ENCODE measurements around the gene LRRC52. TPM values are rescaled to one million over a fixed set of nuclear protein-coding genes. Genes with fewer than 3 reads are reported as not detected.

Gene LRRC52
- total and polyA plus RNA-seq, 3 donors from 2014 or later, result 3.8 to 29.4 (median 3.8) TPM

GRCh38 chr1:165564561-165564960 lies 20.8 kb downstream of the LRRC52 start:
- TF ChIP-seq POLR2A (IDR thresholded peaks at IDR 0.05) (no peak), CTCF (IDR thresholded peaks at IDR 0.05) (no peak)
- peaks cover 6% of the 10 kb centered on the region for H3K4me1 ChIP-seq
- no peak overlapping the region for H3K27ac ChIP-seq
- no peak for DNase-seq
- no peaks in the 10 kb centered on the region for H3K27me3 ChIP-seq
- H3K36me3 ChIP-seq (ENCODE audit: low read depth, missing control alignments), result no peaks in the 10 kb centered on the region
- H3K4me3 ChIP-seq, result no peak overlapping the region
- no peaks in the 10 kb centered on the region for H3K9me3 ChIP-seq
- intact Hi-C loops (cut with DNase I; ENCODE audit: low total_unique reads), result no loop called here
- 72 to 73% methylated on average over 4 of the region's 4 CpGs for WGBS, 2 donors

GRCh38 chr1:165565751-165566490 lies 22.1 kb downstream of the LRRC52 start:
- no peak overlapping the region for H3K27ac ChIP-seq
- peaks cover under 1% of the 10 kb centered on the region for H3K4me1 ChIP-seq
- no peaks in the 10 kb centered on the region for H3K36me3 ChIP-seq (ENCODE audit: low read depth, missing control alignments)
- no peak for DNase-seq
- intact Hi-C loops (cut with DNase I; ENCODE audit: low total_unique reads), result no loop called here
- WGBS, 2 donors, result 88 to 95% methylated on average over 4 of the region's 4 CpGs
- TF ChIP-seq POLR2A (IDR thresholded peaks at IDR 0.05), result no peak
- TF ChIP-seq CTCF (IDR thresholded peaks at IDR 0.05), result no peak
- H3K9me3 ChIP-seq, result no peaks in the 10 kb centered on the region
- no peaks in the 10 kb centered on the region for H3K27me3 ChIP-seq
- H3K4me3 ChIP-seq, result no peak overlapping the region

GRCh38 chr1:165570078-165570477 lies 26.3 kb downstream of the LRRC52 start:
- WGBS, 2 donors, result 48 to 72% methylated on average over 3 of the region's 3 CpGs
- DNase-seq, result no peak
- Histone ChIP-seq H3K27me3 (no peaks in the 10 kb centered on the region), H3K4me1 (no peaks in the 10 kb centered on the region), H3K4me3 (no peak overlapping the region), H3K27ac (no peak overlapping the region), H3K9me3 (no peaks in the 10 kb centered on the region), H3K36me3 (ENCODE audit: low read depth, missing control alignments) (no peaks in the 10 kb centered on the region)
- intact Hi-C loops (cut with DNase I; ENCODE audit: low total_unique reads), result no loop called here
- no peak for TF ChIP-seq CTCF (IDR thresholded peaks at IDR 0.05)
- TF ChIP-seq POLR2A (IDR thresholded peaks at IDR 0.05), result no peak

DNA sequence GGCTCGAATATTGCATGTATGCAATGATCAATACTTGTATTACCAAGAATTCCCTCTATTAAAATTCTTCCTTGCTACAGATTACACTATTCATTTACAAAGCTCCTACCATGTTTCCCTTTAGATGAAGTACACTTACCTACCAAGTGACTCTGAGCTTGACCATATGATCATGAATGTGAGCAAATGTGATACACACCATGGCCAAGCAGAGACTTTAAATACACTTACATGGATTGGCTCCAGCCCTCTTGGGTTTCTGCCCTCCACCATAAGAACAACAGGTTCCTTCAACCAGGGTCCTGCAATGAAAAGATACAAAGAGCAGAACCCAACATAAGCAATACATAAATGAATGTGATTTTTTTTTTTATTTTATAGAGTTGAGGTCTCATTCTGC lies 30.0 kb downstream of the LRRC52 start:
- Histone ChIP-seq H3K27me3 (no peaks in the 10 kb centered on the region), H3K36me3 (ENCODE audit: low read depth, missing control alignments) (no peaks in the 10 kb centered on the region), H3K4me3 (no peak overlapping the region), H3K9me3 (no peaks in the 10 kb centered on the region), H3K27ac (no peak overlapping the region), H3K4me1 (no peaks in the 10 kb centered on the region)
- WGBS, 2 donors, result 95 to 98% methylated on average over 1 of the region's 1 CpG
- DNase-seq, result no peak
- intact Hi-C loops (cut with DNase I; ENCODE audit: low total_unique reads), result no loop called here
- TF ChIP-seq CTCF (IDR thresholded peaks at IDR 0.05) (no peak), POLR2A (IDR thresholded peaks at IDR 0.05) (no peak)

DNA sequence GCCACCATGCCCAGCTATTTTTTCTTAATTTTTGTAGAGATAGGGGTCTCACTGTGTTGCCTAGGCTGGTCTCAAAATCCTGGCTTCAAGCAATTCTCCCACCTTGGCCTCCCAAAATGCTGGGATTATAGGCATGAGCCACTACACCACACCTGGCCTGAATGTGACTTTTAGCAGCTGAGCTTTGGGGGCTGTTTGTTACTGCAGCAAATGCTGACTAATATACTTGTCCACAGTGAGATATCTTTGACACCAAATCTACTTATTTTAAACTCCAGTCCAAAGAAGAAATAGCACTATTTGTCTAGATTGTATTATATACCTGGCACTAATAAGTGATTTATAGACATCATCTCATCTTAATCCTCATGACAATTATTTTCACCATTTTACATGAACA lies 30.5 kb downstream of the LRRC52 start:
- H3K36me3 ChIP-seq (ENCODE audit: low read depth, missing control alignments), result no peaks in the 10 kb centered on the region
- H3K27me3 ChIP-seq, result no peaks in the 10 kb centered on the region
- DNase-seq, result no peak
- no peak overlapping the region for H3K27ac ChIP-seq
- no peak for TF ChIP-seq POLR2A (IDR thresholded peaks at IDR 0.05)
- TF ChIP-seq CTCF (IDR thresholded peaks at IDR 0.05), result no peak
- no peaks in the 10 kb centered on the region for H3K9me3 ChIP-seq
- intact Hi-C loops (cut with DNase I; ENCODE audit: low total_unique reads), result no loop called here
- no peaks in the 10 kb centered on the region for H3K4me1 ChIP-seq
- no peak overlapping the region for H3K4me3 ChIP-seq

Data from testis (tissue), 3 donors.